Right lung (tissue), 10 donors: Measurements from ENCODE around the gene IZUMO3. TPM values are rescaled to one million over a fixed set of nuclear protein-coding genes. Genes with fewer than 3 reads are reported as not detected.
"Not testable (repeated sequence)": the region's sequence is repeated elsewhere in the genome, so short reads cannot be mapped to it uniquely, and the experiment has no call there.

Experiments used
- DNase-seq, 2 donors: peaks; one replicate each; pipeline ENCODE4 v3.0.0-alpha.2; 2013
- long read RNA-seq, 8 donors: transcript quantifications; one replicate each; lab custom pipeline, GENCODE V29; 2026
- polyA plus RNA-seq, 5 donors: library from polyadenylated mRNA; unstranded; fragments of 120-200 nt; gene quantifications; one replicate each; pipeline versions ENCODE4 v1.2.1 to v1.2.3, GENCODE V29; 2013; ENCODE audit warnings: inconsistent platforms in 1 of 5, low replicate concordance in 1 of 5; ENCODE audit not compliant: insufficient read length in 5 of 5, insufficient read depth in 1 of 5

Gene IZUMO3, protein sequence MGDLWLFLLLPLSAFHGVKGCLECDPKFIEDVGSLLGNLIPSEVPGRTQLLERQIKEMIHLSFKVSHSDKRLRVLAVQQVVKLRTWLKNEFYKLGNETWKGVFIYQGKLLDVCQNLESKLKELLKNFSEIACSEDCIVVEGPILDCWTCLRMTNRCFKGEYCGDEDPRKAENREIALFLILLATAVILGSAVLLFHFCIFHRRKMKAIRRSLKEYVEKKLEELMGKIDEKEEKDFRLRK
- polyA plus RNA-seq = not detected
- long read RNA-seq, donor 1 = 0 reads
- long read RNA-seq, donor 2 = 0 reads
- long read RNA-seq, donor 3 = 0 reads
- long read RNA-seq, donor 4 = 0 reads
- long read RNA-seq, donor 5 = 0 reads
- long read RNA-seq, donor 6 = 0 reads
- long read RNA-seq, donor 7 = 0 reads
- long read RNA-seq, donor 8 = 0 reads

DNA sequence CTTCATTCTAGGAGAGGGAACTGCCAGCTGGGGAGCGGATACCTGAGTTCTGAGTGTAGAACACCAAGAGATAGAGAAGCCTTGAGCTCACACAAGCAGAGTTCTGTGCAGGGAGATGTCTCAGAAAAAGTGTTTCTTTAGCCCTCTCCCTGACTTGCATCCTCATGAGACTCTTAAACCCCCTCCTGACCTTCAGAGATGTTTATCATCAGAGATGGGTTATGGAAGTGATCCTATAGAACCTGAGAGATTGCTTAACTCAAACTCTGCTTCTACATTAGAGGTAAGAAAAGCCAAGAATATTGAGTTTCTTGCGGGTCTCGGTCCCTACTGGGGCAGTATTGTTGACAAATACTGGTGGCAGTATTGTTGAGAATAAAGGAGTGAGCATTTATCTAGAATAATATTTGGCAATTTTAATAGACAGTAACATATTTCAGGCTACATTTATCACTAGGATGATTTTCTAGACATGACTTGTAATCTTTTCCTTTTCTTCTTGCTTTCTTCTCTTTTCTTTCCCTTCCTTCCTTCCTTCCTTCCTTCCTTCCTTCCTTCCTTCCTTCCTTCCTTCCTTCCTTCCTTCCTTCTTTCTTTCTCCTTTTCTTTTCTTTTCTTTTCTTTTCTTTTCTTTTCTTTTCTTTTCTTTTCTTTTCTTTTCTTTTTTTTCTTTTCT, at the start of gene IZUMO3:
Gene IZUMO3, minus strand, starts transcription at position 51 of the 676 bp plus-strand sequence. CDS start 248 bp downstream, outside the sequence.
- DNase-seq = no peak

DNA sequence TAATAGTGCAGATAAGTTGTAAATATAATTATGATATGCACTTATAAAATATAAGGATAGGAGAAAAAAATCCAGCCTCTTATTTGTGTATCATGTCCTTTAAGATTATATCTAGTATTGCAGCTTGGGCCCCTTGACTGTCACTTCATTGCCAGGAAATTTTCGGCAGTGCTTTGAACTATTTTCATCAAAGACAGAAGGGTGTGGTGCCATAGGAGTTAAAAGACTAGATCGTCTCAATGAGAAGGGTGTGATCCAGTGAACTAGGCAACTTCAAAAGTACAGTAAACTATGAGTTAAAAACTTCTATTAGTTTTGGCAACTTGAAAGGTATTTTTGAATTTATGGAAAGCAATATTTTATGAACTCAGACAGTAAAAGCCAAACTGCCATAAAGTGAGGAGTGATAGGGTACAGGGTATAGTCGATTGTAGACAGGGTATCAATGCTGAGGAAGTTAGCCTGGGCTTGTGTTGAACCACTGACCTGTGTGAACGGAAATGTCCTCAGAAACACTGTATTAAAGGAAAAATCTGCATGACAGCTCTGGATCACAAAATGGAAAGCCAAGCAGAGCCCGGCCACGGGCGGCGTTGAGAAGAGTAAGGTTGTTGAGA, 48.6 kb upstream of the IZUMO3 start:
- no peak for DNase-seq

DNA sequence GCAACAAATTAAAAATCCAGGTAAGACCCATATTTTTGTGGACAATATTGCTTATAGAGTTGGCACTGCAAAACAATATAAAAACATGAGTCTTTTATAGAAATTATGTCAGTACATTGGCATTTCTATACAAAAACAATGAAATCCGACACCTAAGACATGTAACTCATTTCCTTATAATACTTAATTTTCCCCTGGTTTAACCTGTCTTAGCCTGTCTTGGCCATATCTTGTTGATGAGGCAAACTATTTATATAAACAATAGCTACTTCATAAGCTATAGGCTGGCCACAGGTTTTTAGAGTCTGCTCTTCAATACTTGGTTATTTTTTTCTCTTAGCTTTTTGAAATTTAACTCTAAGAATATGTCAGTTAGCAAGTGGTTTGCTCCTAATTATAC, 44.7 kb upstream of the IZUMO3 start:
- DNase-seq = no peak

DNA sequence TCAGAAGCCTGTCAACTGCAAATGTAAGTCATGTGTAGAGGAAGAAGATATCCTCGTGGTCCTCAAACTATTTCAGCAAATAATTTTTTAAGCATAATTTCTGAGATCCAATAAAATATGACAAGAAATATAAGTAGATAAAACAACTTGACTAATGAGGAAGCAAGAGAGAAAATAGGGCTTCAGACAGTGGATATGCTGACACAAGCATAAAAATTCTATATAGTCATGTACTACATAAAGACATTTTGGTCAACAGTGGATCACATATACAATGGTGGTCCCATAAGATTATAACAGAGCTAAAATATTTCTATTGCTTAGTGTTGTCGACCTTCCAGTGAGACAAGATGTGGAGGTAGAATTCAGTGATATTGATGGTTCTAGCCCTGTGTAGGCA, 42.2 kb upstream of the IZUMO3 start:
- DNase-seq = no peak

DNA sequence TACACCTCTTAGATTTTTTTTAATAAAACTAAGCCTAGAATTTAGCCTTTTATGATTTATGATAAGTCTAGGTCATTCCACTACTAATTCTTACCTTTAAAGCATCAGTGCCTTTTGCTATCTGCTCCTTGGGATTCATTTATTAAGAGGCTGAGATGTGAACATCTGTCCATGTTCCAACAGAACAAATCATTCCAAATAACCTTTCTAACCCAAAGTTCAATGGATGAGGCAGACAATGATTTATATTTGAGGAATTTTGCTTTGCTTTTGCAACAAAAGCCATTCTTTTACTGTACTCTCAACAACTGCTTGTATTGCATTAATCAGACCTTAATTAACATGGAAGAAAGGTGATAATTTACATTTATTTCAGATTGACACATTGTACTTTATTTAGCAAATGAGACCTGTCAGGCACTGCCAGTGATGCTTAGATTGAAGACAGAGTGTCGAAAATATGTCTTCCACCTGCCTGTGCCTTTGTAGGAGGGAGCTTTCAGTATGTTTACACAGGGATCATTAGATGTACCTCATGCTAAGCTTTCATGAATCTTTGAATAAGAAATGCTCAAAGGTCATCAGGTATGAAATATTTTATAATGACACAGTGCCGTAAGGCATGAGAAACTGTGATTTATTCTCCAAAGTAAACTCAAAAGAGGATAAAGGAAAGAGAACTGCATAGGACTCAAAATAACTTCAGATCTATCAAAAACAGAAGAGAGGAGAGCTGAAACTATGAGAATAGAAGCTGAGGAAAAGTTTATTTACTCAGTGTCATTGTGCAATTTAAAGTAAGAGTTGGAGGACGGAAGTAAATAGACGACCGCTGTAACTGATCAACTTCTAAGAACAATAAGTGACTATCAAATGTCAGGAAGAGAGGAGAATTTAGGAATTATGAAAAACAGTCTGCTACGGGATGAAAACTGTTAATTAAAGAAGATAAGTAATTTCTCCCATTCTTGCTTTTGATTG, 36.7 kb upstream of the IZUMO3 start:
- no peak for DNase-seq

DNA sequence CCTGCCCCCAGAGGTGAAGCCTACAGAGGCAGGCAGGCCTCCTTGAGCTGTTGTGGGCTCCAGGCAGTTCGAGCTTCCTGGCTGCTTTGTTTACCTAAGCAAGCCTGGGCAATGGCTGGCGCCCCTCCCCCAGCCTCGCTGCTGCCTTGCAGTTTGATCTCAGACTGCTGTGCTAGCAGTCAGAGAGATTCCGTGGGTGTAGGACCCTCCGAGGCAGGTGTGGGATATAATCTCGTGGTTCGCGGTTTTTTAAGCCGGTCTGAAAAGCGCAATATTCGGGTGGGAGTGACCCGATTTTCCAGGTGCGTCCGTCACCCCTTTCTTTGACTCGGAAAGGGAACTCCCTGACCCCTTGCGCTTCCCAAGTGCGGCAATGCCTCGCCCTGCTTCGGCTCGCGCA, 34.3 kb upstream of the IZUMO3 start:
- DNase-seq = not testable (repeated sequence)

DNA sequence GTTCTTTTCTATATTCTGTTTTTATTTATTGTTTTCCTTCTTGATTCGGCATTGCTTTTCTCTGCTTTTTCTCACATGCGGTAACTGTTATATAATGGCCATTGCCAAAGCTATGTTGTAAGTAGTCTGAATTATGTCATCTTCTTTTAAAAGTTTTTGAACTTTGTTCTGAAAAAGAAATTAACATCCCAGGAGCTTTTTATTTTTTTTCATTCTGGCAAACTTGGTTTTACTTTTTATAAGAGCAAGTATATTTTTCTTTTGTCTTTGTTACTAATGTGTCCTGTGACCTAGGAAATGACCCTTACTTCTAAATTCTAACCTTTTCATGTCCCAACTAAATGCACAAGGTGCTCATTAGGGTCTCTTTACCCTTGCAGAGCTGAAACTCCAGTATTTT, 26.7 kb upstream of the IZUMO3 start:
- DNase-seq = no peak

DNA sequence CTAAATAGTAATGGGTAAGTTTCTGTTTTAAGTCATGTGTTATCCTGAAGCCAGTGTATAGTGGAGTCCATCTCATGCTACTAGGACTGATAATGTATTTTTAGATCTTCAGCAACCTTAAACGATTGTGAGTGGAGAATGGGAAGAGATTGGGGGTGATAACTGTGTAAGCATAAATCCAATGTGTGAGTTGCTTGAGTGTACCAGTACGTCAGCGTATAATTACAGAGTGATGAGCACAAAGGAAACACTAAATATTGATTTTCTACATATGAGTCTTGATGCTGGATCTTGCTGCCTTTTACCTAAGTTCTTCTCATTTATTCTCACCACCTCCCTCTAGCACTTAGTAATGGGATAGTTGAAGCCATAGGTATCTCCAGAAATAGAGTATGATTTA, 16.3 kb upstream of the IZUMO3 start:
- no peak for DNase-seq

DNA sequence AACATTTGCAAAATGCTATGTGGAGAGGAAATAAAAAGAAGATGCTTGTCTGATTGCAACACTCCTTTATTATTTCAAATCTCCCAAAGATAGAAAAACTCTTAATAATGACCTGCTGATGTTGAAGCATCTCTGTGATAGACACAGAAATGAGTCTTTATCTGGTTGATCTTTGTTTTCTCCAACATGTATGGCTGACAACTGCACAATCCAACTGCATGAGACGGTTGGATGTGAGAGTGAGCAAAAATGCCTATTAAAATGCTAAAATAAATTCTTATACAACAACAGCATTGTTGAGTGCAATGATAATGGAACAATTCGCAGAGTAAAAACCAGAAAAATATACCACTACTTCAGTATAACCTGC, 7.5 kb upstream of the IZUMO3 start:
- no peak for DNase-seq

DNA sequence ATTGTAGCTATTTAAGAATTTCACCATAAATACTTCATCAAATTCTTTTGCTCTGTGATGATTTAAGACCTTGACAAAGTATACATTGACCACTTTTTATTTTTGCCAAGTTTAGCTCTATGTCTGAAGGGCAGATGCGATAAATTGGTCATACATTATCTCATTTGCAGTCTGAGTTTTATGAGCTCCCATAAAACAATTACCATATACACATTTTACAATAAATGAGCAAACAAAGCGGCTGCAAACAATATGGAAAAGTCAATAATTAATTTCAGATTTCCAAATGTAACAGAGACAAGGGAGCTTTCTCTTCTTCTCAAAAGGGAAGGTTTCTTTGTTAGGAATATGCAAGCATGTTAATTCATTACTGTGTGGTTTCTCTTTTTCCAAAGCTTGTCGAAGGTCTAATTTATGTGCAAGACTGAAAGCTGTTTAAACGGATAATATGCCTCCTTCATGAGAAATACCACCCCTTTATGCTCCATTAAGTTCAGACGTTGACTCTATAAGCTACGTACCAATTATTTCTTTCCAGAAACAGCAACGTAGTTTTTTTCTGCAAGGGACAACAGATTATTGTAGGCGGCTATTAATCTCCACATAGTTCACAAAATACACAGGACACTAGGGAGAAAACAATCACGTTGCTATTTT, 7.0 kb upstream of the IZUMO3 start:
- DNase-seq = no peak

DNA sequence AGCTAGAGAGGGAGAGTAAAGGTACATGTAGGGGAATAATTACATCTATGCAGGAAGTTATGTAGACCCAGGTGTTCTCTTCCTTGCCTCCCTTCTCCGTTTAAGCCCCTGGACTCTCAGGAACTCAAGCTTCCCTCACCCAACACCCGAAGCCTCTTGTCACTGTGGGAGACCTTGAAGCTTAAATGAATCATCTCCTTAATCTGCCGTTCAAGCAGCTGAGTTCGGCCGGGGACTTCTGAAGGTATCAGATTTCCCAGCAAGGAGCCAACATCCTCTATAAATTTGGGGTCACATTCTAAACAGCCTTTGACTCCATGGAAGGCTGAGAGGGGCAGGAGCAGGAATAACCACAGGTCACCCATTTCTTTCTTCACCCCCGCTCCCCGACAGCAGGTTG, 412 bp downstream of the IZUMO3 start:
- DNase-seq = no peak

DNA sequence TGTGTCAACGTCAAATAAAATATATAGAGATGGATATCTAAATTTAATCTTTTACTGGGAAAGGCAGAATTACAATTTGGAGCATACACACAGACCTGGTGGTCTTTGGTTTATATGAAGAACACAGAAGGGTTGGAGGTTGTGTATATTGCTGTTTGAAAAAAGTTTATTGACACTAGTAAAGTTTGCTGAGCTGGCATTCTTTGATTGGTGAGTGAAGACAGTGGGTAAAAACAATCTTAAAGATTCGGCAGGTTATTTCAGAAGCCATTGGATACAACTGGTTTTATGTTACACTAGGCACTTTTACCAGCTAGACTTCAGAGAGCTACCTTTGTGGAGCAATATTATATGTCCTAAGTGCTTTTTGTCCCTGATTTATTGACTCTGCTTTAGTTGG, 27.2 kb downstream of the IZUMO3 start:
- no peak for DNase-seq

DNA sequence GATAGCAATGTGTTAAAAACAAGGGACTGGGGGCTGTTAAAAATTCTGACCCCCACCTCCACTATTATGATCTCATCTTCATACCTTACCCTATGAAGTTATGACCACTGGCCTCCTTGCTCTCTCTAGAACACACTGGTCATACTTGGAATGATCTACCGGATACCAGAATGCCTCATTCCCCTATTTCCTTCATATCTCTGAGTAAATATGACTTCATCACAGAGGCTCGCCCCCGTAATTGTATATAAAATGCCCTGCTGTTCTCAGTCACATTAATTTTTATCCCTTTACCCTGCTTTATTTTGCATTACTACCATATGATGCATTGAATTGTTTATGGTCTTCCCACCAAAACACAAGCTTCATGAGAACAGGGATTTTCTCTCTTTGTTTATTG, 29.2 kb downstream of the IZUMO3 start:
- no peak for DNase-seq

DNA sequence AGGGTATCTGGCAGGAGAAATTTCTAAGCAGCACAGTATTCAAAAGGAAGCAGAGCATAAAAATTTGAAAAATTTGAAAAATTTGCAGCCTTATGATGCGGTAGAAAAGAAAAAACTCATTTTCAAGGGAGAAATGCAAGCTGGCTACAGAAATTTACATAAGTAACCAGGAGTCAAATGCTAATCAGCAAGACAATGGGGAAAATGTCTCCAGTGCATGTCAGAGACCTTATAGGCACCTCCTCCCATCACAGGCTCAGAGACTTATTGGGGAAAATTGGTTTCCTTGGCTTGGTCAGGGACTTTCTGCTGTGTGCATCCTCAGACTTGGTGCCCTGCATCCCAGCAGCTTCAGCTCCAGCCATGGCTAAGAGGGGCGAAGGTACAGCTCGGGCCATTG, 35.8 kb downstream of the IZUMO3 start:
- DNase-seq = no peak

DNA sequence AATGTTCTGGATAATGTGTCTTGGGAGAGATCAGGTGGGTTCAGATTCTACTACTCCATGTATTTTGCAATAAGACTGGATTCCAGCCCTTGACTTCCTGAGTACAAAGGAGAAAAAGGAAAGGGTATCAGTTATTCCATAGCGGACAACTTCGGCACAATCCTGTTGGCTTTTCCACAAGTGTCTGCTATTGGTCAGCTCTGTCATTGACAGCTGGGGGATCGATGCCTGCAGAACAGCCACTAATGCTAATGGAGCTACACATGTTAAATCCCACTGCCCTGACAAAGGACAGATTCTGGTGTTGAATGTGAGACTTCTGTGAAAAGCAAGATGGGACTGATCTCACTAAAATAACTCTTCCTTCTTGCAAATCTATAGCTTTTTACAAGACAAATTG, 41.2 kb downstream of the IZUMO3 start:
- DNase-seq = no peak

DNA sequence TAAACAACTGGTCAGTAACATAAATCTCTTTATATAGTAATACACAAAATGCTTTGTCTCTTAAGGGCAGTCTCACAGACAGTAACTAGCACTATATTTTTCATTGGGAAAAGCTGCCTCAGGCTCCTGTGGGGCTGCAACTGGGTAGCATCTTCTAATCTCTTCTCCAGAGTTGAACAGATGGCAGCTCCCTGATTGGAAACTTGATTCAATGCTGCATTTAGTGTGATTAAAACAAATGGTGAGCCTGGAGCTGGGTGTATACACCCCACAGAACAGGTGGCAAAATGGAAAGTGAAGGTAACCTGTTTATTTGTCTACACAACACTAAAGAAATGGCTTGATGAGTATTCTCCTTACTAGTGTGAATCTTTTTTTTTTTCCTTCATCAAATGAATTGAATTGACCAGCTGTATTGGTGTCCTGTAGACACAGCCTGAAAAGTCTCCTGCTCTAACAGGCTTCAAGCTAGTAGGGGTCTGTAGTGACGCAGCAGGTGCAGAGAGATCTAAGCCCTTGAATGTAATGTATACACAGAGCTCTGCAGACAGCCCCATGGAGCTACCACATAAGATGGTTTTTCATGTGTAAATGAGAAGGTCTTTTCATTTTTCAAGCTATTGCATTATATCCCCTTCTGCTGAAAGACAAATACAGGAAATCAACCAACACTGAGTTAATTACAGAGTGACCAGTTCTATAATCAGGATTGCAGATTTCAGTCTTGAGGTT, 43.3 kb downstream of the IZUMO3 start:
- no peak for DNase-seq

DNA sequence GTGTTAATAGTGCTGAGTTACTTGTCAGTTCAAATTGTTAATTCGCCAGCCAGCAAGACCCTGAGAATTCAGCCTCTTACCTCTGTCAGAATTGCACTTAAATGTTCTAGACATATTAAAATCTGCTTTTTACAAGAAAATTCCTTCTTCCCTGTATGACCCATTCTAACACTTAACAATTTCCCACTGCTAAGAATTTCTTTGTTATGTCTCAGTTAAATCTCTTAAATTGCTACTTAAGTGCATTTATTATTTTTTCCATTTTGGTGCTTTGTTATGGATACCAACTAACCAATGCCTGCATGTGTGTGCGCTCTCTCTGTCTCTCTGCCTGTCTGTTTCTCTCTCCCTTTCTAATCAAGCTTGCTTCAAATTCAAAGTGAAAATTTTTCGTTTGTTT, 44.9 kb downstream of the IZUMO3 start:
- no peak for DNase-seq

DNA sequence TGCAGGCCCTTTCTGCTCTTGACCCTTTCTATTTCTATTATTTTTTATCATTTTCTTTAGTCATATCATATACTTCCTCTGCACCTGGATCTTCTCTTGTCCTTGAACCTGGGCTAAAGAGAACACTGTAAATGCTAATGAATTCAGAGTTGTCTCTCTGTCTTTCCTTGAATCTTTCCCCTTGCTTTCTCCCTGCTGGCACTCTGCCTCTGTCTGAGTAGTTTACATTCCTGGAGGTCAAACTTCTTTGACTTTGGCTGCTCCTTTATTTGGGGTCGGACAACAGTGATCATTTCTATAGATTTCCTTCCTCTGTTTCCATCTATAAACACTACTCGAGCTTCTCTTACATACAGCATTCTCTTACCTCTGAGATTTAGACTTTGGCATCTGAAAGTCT, 47.1 kb downstream of the IZUMO3 start:
- no peak for DNase-seq

DNA sequence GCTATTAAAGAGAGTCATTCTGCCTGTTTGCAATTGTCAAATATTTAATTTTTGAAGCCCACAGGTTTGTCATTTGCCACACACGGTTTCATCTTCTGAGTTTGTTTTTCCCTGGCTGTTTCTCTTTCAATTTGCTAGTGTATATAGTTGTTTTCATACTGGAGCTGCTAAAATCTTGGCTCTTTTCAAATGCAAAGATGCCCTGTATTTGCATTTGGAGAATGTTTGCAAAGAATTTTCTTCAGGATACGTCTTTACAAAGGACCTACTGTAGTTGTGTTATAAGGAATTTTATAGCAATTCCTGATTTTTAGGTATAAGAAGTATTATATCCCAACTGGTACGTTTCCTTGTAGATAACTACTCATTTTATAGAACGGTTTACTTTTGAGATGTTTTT, 48.0 kb downstream of the IZUMO3 start:
- no peak for DNase-seq
